ENCODE measurements around the gene NUPR2.
A peak's percentile ranks its signal among the peaks of the same experiment; 100 is the strongest.
"Not testable (repeated sequence)": the region's sequence is repeated elsewhere in the genome, so short reads cannot be mapped to it uniquely, and the experiment has no call there.

NUPR2 gene

DNA sequence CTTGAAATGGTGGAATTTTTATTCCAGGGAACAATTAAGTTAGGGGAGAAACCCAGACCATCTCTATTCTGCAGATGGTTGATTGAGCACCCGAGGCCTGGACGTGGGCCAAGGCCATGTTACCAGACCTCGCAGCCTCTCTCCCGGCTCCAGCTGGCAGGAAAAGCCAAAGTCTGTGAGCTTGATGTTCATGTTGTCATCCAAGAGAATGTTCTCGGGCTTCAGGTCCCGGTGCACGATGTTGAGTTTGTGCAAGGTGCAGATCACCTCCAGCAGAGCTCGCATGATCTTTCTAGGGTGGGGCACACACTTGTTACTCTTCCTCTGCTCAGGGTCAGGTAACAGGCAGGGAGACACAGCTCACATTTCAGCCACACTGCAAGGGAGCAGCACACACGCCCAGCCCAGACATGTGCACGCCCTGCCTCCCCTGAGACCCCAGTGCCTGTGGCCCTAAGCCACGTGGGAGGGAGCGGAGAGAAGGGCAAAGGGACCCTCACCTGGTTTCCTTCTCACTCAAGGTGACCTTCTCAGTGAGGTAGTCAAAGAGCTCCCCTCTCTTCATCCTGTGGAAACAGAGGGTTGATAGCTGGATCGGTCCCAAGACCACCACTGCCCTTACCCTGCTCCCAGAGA, 32.9 kb downstream of the NUPR2 start:
- peak in 1 of 2 experiments; percentile 37 for DNase-seq

DNA sequence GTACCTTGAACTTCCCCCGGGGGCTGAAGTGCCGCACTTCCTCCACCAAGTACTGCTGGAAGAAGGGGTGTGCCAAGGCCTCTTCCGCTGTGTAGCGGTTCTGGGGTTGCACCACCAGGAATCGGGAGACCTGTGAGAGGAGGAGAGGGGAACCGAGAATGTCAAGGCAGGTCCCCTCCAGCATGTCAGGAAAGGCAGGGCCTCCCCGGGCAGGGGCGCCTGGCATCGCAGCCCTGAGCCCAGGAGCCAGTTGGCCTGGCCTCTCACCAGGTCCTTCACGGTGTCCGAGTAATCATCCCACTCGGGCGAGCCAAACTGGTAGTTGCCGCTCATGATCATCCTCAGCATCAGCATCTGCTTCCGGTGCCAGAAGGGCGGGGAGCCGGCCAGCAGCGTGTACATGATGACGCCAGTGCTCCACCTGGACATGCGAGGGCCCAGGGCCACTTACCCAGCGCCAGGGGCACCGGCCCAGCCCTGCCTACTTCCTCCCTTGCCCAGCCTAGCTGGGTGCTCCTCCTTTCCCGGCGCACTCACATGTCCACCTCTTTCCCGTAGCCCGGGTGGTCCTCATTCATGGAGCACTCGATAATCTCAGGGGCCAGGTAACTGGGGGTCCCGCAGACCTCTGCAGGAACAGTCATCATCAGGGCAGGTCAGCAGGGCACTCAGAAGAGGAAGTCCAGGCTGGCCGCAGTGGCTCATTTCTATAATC, 34.4 kb downstream of the NUPR2 start:
- no peak for DNase-seq

DNA sequence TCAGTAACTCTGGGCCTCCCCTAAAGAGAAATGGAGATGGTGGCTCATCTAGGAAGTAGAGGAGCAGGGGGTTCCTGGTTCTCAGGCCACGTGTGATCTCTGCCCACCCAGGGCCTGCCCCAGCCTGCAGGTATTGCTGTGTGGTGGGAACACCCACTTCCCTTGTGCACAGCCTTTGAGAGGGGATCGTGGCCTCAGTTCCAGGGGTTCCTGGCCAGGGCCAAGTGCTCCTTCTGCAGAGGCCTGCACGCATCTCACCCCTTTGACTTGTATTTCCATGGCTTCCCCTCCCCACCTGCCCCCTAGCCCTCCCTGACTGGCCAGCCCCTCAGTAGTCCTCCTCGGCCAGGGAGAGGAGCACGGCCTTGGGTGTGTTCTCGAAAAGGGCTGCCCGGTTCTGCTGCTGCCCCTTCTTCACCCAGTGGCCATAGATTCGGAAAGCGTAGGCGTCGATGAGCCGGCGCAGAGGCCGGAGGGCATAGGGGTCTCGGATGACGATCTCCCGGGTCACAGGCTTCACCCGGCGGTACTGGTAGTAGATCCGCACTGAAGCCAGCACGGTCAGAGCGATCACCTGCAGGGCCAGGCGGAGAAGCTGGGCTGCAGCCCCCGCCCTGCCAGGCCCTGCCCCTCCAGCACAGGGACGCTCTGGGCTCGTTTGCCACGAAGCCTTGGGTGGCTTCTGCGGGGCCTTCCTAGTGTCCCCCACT, 35.3 kb downstream of the NUPR2 start:
- not testable (repeated sequence) for DNase-seq

DNA sequence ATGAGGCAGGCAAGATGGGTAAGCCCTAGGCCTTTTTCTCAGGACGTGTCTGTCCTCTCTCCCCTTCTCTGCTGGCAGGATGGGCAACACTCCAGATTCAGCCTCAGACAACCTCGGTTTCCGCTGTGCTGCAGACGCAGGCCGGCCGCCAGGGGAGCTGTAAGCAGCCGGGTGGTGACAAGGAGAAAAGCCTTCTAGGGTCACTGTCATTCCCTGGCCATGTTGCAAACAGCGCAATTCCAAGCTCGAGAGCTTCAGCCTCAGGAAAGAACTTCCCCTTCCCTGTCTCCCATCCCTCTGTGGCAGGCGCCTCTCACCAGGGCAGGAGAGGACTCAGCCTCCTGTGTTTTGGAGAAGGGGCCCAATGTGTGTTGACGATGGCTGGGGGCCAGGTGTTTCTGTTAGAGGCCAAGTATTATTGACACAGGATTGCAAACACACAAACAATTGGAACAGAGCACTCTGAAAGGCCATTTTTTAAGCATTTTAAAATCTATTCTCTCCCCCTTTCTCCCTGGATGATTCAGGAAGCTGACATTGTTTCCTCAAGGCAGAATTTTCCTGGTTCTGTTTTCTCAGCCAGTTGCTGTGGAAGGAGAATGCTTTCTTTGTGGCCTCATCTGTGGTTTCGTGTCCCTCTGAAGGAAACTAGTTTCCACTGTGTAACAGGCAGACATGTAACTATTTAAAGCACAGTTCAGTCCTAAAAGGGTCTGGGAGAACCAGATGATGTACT, 36.6 kb downstream of the NUPR2 start:
- DNase-seq: peak; percentile 38 to 47

DNA sequence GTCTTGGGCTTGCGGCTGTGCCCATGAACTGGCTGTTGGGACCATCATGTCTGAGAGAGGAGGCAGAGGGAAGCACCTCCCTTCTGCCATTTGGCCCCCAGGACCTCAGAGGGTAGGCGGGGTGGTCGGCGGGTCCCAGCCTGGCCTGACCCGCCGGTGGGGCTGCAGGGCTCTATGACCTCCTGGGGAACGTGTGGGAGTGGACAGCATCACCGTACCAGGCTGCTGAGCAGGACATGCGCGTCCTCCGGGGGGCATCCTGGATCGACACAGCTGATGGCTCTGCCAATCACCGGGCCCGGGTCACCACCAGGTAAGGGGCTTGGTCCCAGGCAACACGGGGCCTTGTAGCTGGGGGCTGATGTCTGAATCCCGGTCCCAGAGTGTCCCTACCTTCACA, 38.0 kb downstream of the NUPR2 start:
- DNase-seq: no peak

DNA sequence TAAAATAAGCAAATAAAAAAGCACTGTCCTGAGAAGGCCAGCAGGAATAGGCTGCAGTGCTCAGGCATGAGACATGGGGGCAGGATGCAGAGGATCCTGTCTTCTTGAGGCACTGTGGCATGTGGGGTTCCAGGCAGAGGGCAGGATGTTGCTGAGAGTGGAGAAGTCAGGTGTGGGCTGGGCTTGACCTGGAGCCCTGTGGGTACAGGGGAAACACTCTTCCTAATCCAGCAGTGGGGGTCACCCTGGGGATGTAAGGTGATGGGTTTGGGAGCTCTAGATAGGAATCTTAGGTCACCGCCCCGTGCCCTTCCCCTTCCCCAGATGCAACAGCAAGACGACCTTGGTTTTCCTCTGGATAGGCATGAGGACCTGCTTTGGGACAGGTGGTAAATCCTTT, 38.5 kb downstream of the NUPR2 start:
- no peak for DNase-seq

DNA sequence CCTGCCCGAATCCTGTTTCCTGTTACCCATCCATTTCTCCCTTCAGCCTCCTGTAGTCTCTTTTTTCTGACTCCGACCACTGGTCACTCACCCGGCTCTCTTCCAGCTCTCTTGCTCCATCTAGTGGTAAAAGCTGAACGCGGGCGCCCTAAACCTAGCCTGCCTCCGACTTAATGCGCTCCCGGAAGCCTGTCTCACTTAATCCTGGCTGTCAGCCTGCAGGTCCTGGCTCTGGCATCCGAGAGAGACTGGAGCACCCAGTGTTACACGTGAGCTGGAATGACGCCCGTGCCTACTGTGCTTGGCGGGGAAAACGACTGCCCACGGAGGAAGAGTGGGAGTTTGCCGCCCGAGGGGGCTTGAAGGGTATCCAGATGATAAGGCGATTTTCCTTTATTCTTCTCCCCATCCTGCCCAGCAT, 41.8 kb downstream of the NUPR2 start:
- peak in 1 of 2 experiments; percentile 38 for DNase-seq

DNA sequence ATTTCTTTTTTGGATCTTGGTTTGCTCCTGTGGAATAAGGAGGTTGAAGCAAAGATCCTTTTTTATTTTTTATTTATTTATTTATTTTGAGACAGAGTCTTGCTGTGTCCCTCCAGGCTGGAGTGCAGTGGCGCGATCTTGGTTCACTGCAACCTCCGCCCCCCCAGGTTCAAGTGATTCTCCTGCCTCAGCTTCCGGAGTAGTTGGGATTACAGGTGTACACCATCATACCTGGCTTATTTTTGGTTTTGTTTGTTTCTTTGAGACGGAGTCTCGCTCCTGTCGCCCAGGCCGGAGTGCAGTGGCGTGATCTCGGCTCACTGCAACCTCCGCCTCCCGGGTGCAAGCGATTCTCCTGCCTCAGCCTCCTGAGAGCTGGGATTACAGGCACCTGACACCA, 49.8 kb downstream of the NUPR2 start:
- DNase-seq: not testable (repeated sequence)
